SK-N-SH (cell line): ENCODE measurements around the gene PARD3B. TPM values are rescaled to one million over a fixed set of nuclear protein-coding genes. Genes with fewer than 3 reads are reported as not detected.

Experiments used
- CTCF ChIA-PET: fragments of 300-600, 350-600 bp; formaldehyde crosslinking; extraction: SDS; loops from one replicate; lab custom pipeline; 2021; lab: Yijun Ruan, JAX
- POLR2A ChIA-PET: fragments of 350-600 bp; sonication (Branson Sonifier 250); formaldehyde crosslinking; extraction: SDS; loops from one replicate; lab custom pipeline; 2020; ENCODE audit warnings: antibody characterized with exemption, inconsistent platforms; lab: Yijun Ruan, JAX
- DNase-seq: peaks from one replicate; pipeline ENCODE4 v3.0.0; 2012
- H2AFZ ChIP-seq: fragments of 200-600 bp; sonication (generic); 2 replicates; pipeline ENCODE4 v1.8.1; 2016; ENCODE audit warnings: antibody characterized with exemption, mild to moderate bottlenecking, low read depth
- H3F3A ChIP-seq: fragments of 200-600 bp; sonication (generic); replicated peaks from 2 replicates; pipeline ENCODE3; 2016; ENCODE audit warnings: antibody characterized with exemption, mild to moderate bottlenecking; ENCODE audit not compliant: insufficient read depth
- H3K27ac ChIP-seq, 2 experiments: fragments of 200-500 bp in 1 of 2; fragments of 200-600 bp in 1 of 2; sonication (Bioruptor generic) in 1 of 2; sonication (generic), shearing (Covaris generic) in 1 of 2; 2 replicates each; pipeline versions ENCODE4 v1.5.1 to v1.6.1; 2014 to 2016; ENCODE audit warnings: low read depth in 2 of 2, inconsistent platforms in 1 of 2, low read length in 1 of 2, mild to moderate bottlenecking in 1 of 2, mixed read lengths in 1 of 2
- H3K27me3 ChIP-seq: fragments of 200-600 bp; sonication (generic), shearing (Covaris generic); 2 replicates; pipeline ENCODE4 v1.6.1; 2016; ENCODE audit warnings: mixed run types; ENCODE audit not compliant: insufficient read depth
- H3K36me3 ChIP-seq, 2 experiments: fragments of 200-500 bp in 1 of 2; fragments of 200-600 bp in 1 of 2; sonication (Bioruptor generic) in 1 of 2; sonication (generic) in 1 of 2; replicated peaks in 1 of 2; 2 replicates each; pipeline versions ENCODE3 to v1.5.1; 2014 to 2016; ENCODE audit warnings: low read length in 1 of 2, mild to moderate bottlenecking in 1 of 2; ENCODE audit not compliant: insufficient read depth in 2 of 2, control insufficient read depth in 1 of 2
- H3K4me1 ChIP-seq, 2 experiments: fragments of 200-500 bp in 1 of 2; fragments of 200-600 bp in 1 of 2; sonication (Bioruptor generic) in 1 of 2; sonication (generic), shearing (Covaris generic) in 1 of 2; 2 replicates each; pipeline versions ENCODE4 v1.5.1 to v1.6.1; 2014 to 2016; ENCODE audit warnings: low read depth in 1 of 2, low read length in 1 of 2, mixed run types in 1 of 2; ENCODE audit not compliant: insufficient read depth in 2 of 2, control insufficient read depth in 1 of 2
- H3K4me2 ChIP-seq: fragments of 200-600 bp; sonication (generic), shearing (Covaris generic); 2 replicates; pipeline ENCODE4 v1.6.1; 2017; ENCODE audit warnings: mixed run types
- H3K4me3 ChIP-seq, 2 experiments: fragments of 200-500 bp in 1 of 2; fragments of 200-600 bp in 1 of 2; sonication (Bioruptor generic) in 1 of 2; sonication (generic), shearing (Covaris generic) in 1 of 2; 2 replicates each; pipeline versions ENCODE4 v1.5.1 to v1.8.1; 2014 to 2016; ENCODE audit warnings: low read depth in 2 of 2, inconsistent platforms in 1 of 2, low read length in 1 of 2, mild to moderate bottlenecking in 1 of 2, mixed read lengths in 1 of 2, moderate library complexity in 1 of 2
- H3K79me2 ChIP-seq: fragments of 200-600 bp; sonication (generic); 2 replicates; pipeline ENCODE4 v1.8.1; 2017; ENCODE audit warnings: mild to moderate bottlenecking; ENCODE audit not compliant: insufficient read depth
- H3K9ac ChIP-seq: fragments of 200-600 bp; sonication (generic); 2 replicates; pipeline ENCODE4 v1.6.1; 2017; ENCODE audit warnings: mixed run types
- H3K9me2 ChIP-seq: fragments of 200-600 bp; sonication (generic); 2 replicates; pipeline ENCODE4 v1.6.1; 2017; ENCODE audit warnings: mixed run types
- H3K9me3 ChIP-seq: fragments of 200-600 bp; sonication (generic); 2 replicates; pipeline ENCODE4 v1.6.1; 2017; ENCODE audit warnings: mixed run types, mild to moderate bottlenecking, moderate library complexity
- H4K20me1 ChIP-seq: fragments of 200-600 bp; sonication (generic); 2 replicates; pipeline ENCODE4 v1.6.1; 2017; ENCODE audit warnings: mild to moderate bottlenecking, mixed run types; ENCODE audit not compliant: insufficient read depth
- EP300 ChIP-seq, 2 experiments: IDR thresholded peaks; 2 replicates each; pipeline versions ENCODE4 v1.4.0 to v1.6.1; 2012; ENCODE audit warnings: borderline replicate concordance in 1 of 2, low read depth in 1 of 2, low read length in 1 of 2
- EZH2phosphoT487 ChIP-seq: fragments of 200-600 bp; sonication (generic); IDR thresholded peaks from 2 replicates; pipeline ENCODE4 v1.6.1; 2017; ENCODE audit warnings: low read depth, mixed run types, mild to moderate bottlenecking, antibody characterized with exemption, moderate library complexity, borderline replicate concordance
- FOSL2 ChIP-seq: IDR thresholded peaks from 2 replicates; pipeline ENCODE4 v1.4.0; 2012; ENCODE audit warnings: low read depth, mild to moderate bottlenecking, moderate library complexity, borderline replicate concordance
- FOXJ3 ChIP-seq: sonication (generic); formaldehyde crosslinking; IDR thresholded peaks from 2 replicates; pipeline ENCODE4 v1.5.1; 2020; ENCODE audit warnings: mild to moderate bottlenecking, missing genetic modification reagents
- FOXM1 ChIP-seq: IDR thresholded peaks from 2 replicates; pipeline ENCODE4 v1.4.0; 2012; ENCODE audit warnings: low read depth, mild to moderate bottlenecking
- GATA2 ChIP-seq: sonication (generic); formaldehyde crosslinking; IDR thresholded peaks from 2 replicates; pipeline ENCODE4 v1.5.0; 2020; ENCODE audit warnings: mild to moderate bottlenecking, missing genetic modification reagents
- JUND ChIP-seq: IDR thresholded peaks from 2 replicates; pipeline ENCODE4 v1.4.0; 2012
- MAX ChIP-seq: IDR thresholded peaks from 2 replicates; pipeline ENCODE4 v1.4.0; 2012; ENCODE audit warnings: low read depth
- MEF2A ChIP-seq: IDR thresholded peaks from 2 replicates; pipeline ENCODE4 v1.4.0; 2012; ENCODE audit warnings: low read depth, borderline replicate concordance
- POLR2AphosphoS5 ChIP-seq: IDR thresholded peaks from 2 replicates; pipeline ENCODE4 v1.6.1; 2012; ENCODE audit warnings: low read depth, low read length
- RCOR1 ChIP-seq: fragments of 150-350 bp; IDR thresholded peaks from 2 replicates; pipeline ENCODE4 v1.6.1; 2017; ENCODE audit warnings: antibody characterized with exemption, low read length
- SIN3A ChIP-seq: IDR thresholded peaks from 2 replicates; pipeline ENCODE4 v1.6.1; 2012; ENCODE audit warnings: low read depth, mild to moderate bottlenecking, low read length, moderate library complexity, borderline replicate concordance
- TAF1 ChIP-seq: IDR thresholded peaks from 2 replicates; pipeline ENCODE4 v1.6.1; 2012; ENCODE audit warnings: low read depth, mild to moderate bottlenecking, low read length, moderate library complexity, borderline replicate concordance
- TEAD4 ChIP-seq: IDR thresholded peaks from 2 replicates; pipeline ENCODE4 v1.4.0; 2012; ENCODE audit warnings: mild to moderate bottlenecking, borderline replicate concordance; ENCODE audit not compliant: insufficient read depth
- USF1 ChIP-seq: IDR thresholded peaks from 2 replicates; pipeline ENCODE4 v1.4.0; 2012; ENCODE audit warnings: low read depth, borderline replicate concordance
- ZBTB33 ChIP-seq: IDR thresholded peaks from 2 replicates; pipeline ENCODE4 v1.4.0; 2012; ENCODE audit warnings: low read depth, borderline replicate concordance
- WGBS: methylation state at CpG from one replicate; pipeline ENCODE4 v1.1.6; 2017; ENCODE audit warnings: low lambda C conversion rate; 5-methylcytosine and 5-hydroxymethylcytosine counted together
- polyA plus RNA-seq, 3 experiments: library from polyadenylated mRNA; depleted of rRNA; stranded (reverse); fragments of >200 nt; gene quantifications; 2 replicates each; pipeline ENCODE4 v1.2.3, GENCODE V29; 2012
- TF ChIP-seq, protein P1 (sequence below): IDR thresholded peaks from 2 replicates; pipeline ENCODE4 v1.6.1; 2012; ENCODE audit warnings: mild to moderate bottlenecking, low read depth, low read length, moderate library complexity
- TF ChIP-seq, protein P2 (sequence below): fragments of 150-350 bp; IDR thresholded peaks from 2 replicates; pipeline ENCODE4 v1.6.1; 2016; ENCODE audit warnings: mild to moderate bottlenecking, low read depth, low read length
- TF ChIP-seq, protein P3 (sequence below): fragments of 150-350 bp; IDR thresholded peaks from 2 replicates; pipeline ENCODE4 v1.6.1; 2017; ENCODE audit warnings: antibody characterized with exemption, low read length, low read depth, borderline replicate concordance

PARD3B gene
- polyA plus RNA-seq, 1 of the 3 experiments (the other 2 are of a cell fraction) = 0.87 TPM

DNA sequence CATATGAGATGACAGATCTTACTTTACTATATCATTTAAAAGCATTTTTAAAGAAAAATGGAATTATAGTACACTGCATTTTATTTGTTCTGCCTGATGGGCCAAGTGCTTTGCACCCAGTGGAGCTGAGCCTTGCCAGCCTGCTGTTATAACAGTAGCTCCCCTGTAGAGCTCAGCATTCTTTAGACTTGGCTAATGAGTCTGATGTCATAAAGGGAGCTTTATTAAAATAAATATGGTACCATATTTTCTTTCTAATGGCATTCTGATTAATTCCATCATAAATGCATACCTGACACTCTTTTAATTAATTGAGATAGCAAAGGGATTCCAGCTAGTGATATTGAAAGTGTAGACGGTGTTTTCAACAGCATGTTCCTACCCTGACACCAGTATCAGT is 40.7 kb downstream of the PARD3B start:
- WGBS = 78% methylated on average over 1 of the region's 1 CpG
- Histone ChIP-seq H2AFZ (no peak overlapping the region), H3K27me3 (no peaks in the 10 kb centered on the region), H3K27ac (no peak overlapping the region), H3K4me1 (no peaks in the 10 kb centered on the region), H3F3A (no peaks in the 10 kb centered on the region), H3K4me2 (no peak overlapping the region), H3K9ac (no peak overlapping the region)
- CTCF ChIA-PET = interaction anchor here (0.8 kb wide), 1 partner anchor 10 kb away, joined by 3 read pairs; no protein-coding TSS in a partner anchor
- no peak for DNase-seq
- POLR2A ChIA-PET = no interaction called here
- TF ChIP-seq MEF2A (no peak), RCOR1 (no peak), GATA2 (CRISPR knock-in tag) (no peak), USF1 (no peak), JUND (no peak), MAX (no peak), TAF1 (no peak), FOSL2 (no peak), ZBTB33 (no peak), SIN3A (no peak), EZH2phosphoT487 (no peak), POLR2AphosphoS5 (no peak), EP300 (IDR thresholded peaks at IDR 0.05; ENCODE audit: borderline replicate concordance in 1 of 2, low read depth in 1 of 2, low read length in 1 of 2) (no peak), TEAD4 (no peak), FOXM1 (no peak), FOXJ3 (CRISPR knock-in tag) (no peak)
- TF ChIP-seq, protein P1, sequence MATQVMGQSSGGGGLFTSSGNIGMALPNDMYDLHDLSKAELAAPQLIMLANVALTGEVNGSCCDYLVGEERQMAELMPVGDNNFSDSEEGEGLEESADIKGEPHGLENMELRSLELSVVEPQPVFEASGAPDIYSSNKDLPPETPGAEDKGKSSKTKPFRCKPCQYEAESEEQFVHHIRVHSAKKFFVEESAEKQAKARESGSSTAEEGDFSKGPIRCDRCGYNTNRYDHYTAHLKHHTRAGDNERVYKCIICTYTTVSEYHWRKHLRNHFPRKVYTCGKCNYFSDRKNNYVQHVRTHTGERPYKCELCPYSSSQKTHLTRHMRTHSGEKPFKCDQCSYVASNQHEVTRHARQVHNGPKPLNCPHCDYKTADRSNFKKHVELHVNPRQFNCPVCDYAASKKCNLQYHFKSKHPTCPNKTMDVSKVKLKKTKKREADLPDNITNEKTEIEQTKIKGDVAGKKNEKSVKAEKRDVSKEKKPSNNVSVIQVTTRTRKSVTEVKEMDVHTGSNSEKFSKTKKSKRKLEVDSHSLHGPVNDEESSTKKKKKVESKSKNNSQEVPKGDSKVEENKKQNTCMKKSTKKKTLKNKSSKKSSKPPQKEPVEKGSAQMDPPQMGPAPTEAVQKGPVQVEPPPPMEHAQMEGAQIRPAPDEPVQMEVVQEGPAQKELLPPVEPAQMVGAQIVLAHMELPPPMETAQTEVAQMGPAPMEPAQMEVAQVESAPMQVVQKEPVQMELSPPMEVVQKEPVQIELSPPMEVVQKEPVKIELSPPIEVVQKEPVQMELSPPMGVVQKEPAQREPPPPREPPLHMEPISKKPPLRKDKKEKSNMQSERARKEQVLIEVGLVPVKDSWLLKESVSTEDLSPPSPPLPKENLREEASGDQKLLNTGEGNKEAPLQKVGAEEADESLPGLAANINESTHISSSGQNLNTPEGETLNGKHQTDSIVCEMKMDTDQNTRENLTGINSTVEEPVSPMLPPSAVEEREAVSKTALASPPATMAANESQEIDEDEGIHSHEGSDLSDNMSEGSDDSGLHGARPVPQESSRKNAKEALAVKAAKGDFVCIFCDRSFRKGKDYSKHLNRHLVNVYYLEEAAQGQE = no peak
- TF ChIP-seq, protein P2, sequence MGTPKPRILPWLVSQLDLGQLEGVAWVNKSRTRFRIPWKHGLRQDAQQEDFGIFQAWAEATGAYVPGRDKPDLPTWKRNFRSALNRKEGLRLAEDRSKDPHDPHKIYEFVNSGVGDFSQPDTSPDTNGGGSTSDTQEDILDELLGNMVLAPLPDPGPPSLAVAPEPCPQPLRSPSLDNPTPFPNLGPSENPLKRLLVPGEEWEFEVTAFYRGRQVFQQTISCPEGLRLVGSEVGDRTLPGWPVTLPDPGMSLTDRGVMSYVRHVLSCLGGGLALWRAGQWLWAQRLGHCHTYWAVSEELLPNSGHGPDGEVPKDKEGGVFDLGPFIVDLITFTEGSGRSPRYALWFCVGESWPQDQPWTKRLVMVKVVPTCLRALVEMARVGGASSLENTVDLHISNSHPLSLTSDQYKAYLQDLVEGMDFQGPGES = no peak
- TF ChIP-seq, protein P3, sequence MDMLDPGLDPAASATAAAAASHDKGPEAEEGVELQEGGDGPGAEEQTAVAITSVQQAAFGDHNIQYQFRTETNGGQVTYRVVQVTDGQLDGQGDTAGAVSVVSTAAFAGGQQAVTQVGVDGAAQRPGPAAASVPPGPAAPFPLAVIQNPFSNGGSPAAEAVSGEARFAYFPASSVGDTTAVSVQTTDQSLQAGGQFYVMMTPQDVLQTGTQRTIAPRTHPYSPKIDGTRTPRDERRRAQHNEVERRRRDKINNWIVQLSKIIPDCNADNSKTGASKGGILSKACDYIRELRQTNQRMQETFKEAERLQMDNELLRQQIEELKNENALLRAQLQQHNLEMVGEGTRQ = no peak
- TF ChIP-seq, all 33 proteins: peak for 0
- Histone ChIP-seq H3K79me2 (no peaks in the 10 kb centered on the region), H3K9me3 (no peaks in the 10 kb centered on the region), H3K4me3 (no peak overlapping the region), H4K20me1 (no peaks in the 10 kb centered on the region), H3K9me2 (no peaks in the 10 kb centered on the region), H3K36me3 (no peaks in the 10 kb centered on the region)
